NCI-H748 (cell line): ENCODE measurements around the gene RPS28.
"Not testable (repeated sequence)": the region's sequence is repeated elsewhere in the genome, so short reads cannot be mapped to it uniquely, and the experiment has no call there.

ENCODE experiments used
- DNase-seq: peaks from one replicate; lab custom pipeline; 2025; ENCODE audit not compliant: unreplicated experiment; lab: John Stamatoyannopoulos, UW

Gene RPS28

DNA sequence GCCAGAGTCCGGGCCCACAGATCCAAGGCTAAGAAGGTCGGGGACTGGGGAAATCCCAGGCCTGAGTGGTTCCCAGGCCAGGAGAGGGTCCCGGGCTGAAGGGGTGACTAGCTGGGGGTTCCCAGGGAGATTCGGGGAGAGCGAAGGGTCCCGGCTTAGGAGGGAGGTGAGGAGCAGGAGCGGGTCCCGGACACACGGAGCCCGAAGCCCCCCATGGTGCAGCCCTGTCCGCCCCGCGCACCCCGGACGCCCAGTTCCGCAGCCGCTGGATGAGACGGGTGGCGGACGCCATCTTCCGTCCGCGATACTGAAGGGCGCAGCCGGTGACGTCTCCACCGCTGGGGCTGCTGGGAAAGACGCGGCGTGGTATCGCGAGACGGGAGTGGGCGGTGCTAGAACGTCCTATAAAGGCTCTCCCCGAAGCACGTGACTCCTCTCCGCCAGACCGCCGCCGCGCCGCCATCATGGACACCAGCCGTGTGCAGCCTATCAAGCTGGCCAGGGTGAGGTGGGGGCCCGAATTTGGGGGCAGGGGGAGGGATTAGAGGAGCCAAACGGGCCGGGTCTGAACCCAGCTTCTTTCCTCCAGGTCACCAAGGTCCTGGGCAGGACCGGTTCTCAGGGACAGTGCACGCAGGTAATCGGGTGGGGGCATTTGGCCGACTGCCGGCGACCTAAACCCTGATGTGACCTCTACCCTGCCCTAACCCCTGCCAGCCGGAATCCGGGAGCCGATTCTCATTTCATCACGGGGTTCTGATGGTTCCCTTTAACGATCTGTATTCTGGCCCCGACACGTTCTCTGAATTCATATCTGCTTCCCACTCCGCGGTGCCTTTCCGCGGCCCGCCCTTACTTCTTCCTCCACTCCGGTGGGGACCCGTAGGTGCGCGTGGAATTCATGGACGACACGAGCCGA lies at the start of gene RPS28, which contains the start of gene NDUFA7:
Gene RPS28 (plus strand): TSS at position 430 of the 919 bp plus-strand sequence. CDS start 35 bp downstream, at position 465.
Gene NDUFA7 (minus strand): TSS at position 309 of the 919 bp plus-strand sequence. CDS start 17 bp downstream, at position 292.
- peak; percentile 89 for DNase-seq

DNA sequence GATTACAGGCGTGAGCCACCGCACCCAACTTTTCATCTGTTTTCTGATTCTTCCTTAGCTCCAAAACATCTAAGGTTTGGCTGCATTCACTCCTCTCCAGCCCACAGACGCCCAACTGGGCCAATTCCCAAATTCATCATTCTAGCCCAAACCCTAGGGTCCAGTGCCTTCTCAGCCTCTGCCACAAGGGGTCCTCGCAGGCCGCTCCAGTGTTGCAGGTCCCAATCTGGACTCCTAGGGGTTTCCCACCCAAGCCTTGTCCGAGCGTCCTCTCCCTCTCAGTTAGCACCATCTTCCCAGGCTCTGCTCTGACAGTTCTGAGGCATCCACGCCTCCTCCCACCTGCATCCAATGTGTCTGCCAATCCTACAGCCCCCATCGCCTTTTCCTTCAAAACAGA lies 44.8 kb upstream of the RPS28 start:
- DNase-seq = not testable (repeated sequence)

DNA sequence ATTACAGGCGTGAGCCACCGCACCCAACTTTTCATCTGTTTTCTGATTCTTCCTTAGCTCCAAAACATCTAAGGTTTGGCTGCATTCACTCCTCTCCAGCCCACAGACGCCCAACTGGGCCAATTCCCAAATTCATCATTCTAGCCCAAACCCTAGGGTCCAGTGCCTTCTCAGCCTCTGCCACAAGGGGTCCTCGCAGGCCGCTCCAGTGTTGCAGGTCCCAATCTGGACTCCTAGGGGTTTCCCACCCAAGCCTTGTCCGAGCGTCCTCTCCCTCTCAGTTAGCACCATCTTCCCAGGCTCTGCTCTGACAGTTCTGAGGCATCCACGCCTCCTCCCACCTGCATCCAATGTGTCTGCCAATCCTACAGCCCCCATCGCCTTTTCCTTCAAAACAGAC lies 30.0 kb upstream of the RPS28 start:
- not testable (repeated sequence) for DNase-seq

DNA sequence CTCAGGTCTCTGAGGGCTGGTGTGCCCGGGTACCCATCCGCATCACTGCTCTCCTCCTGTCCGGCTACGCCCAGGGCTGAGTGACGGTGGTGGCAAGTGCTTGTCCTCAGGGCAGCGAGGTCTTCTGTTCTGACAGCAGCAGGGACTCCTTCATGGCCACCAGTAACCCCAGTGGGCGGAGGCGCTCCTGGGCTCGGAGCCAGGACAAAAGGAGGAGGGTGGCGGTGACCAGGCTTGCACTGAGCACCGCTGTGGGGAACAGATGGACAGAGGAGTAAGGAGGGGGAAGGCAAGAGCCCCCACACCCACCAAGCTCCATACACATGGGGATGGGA lies 19.0 kb upstream of the RPS28 start:
- DNase-seq = no peak

DNA sequence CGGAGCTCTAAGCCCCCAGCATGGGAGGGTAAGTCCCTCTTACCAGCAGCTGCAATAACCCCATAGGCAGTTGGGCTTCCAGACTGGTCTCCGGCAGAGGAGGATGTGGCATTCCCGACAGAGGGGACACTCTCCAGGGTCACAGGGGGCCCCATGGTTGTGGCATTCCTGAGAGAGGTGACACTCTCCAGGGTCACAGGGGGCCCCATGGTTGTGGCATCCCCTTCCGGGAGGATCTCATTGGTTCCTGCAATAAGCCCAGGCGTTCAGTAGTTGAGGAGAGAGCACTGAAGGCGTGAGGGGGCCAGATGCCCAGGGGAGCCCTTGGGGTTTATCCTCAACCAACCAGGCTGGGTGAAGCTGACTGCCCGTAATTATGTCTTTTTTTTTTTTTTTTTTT lies 18.6 kb upstream of the RPS28 start:
- DNase-seq = no peak

DNA sequence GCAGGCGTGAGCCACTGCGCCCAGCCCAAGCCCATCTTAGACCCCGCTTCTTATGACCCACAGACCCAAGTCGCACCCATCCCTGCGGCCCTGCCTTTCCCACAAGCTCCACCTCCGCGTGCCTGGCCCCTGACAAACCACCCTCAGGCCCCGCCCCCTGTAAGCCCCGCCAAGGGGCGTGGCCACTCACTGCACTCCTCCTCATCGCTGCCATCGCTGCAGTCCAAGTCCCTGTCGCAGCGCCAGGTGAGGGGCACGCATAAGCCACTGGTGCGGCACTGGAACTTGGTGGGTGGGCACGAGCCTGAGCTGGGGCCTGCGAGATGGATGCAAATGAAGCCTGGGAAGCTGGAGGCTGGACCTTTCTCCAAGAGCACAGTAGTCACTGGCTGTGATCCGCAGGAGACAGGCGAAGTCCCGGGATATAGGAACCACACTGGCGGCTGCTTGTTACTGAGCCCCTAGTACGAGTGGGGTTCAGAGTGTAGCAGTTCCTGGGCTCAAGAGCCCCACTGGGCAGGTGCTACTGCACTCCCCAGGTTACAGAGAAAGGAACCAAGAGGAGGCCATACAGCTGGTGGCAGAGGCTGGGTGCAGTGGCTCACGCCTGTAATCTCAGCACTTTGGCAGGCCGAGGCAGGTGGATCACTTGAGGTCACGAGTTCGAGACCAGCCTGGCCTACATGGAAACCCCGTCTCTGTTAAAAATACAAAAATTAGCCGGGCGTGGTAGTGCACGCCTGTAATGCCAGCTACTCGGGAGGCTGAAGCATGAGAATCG lies 16.3 kb upstream of the RPS28 start:
- peak; percentile 5 for DNase-seq

DNA sequence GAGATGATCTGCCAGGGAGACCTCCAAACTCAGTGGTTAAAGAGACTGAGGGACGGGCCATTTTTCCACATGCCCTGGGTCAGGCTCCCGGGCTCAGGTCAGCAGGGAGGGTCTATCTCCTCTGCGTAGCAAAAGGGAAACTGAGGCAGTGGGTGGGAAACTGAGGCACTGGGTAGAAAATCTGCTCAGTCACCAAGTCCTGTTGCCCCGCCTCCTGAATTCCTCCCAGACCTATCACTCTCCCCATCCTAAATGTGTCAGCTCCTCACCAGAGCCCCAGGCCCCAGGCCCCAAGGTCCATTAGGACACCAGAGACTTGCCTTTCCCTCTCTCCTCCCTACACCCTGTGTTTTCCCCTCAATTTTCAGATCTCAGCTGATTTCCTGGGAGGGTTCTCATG lies 15.5 kb upstream of the RPS28 start:
- DNase-seq = no peak

DNA sequence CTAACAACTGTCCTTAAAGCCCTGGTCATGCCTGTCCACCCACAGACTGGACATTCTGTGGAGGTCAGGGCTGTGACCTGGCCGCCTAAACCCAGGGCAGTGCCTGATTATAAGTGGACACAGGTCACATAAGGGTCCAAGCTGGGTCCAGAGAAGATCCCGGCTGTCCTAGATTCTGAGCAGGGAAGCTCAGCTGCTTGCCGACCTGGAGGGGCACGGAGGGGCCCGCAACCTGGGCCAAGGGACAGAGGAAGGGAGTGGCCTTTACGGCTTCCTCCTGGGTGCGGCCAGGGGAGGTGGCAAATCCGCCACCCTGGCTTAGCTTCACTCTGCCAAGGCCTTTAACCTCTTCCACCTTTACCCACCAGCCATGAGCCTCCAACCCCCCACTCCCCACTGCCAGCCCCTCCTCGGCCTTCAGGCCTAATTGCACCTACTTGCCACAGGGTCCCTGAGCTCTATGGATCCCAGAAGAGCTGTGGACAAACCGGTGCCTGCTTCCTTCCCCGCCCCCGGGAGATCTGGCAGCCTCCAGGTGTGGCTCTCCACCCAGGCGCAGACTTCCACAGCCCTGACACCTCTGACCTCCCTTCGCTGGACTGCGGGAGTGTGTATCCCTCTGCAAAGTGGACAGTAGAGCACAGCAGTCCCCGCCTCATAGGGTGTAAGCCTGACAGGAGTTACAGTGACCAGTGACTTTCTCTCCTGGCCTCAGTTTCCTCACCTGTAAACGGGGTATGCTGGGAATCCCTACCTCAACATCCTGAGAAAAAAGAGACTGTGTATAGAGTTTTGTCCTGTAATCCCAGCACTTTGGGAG lies 14.9 kb upstream of the RPS28 start:
- no peak for DNase-seq

DNA sequence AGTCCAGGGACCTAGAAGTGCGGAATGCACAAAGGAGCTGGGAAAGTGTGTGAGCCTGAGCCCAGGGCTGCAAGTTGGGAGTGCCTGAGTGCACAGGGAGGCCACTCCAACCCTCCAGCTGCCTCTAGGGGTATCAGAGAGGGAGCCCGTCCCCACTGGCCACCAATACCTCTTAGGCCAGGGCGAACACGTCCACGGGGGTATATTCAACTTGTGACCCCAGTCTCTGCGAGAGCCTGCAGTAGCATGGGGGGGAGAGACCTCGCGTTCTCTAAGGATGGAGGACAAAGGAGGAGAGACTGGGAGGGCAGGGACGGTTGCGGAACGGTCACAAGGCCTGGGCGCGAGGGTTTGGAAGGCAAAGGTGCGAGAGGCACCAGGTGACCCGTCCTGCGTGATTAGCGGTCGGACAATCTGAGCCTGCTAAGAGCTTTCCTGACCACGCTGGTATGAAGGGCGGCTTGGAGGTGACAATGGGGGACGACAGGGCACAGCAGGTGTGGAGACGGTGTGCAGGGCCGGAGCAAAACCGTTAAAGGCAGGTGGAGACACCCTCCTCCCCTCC lies 13.8 kb upstream of the RPS28 start:
- peak; percentile 47 for DNase-seq

DNA sequence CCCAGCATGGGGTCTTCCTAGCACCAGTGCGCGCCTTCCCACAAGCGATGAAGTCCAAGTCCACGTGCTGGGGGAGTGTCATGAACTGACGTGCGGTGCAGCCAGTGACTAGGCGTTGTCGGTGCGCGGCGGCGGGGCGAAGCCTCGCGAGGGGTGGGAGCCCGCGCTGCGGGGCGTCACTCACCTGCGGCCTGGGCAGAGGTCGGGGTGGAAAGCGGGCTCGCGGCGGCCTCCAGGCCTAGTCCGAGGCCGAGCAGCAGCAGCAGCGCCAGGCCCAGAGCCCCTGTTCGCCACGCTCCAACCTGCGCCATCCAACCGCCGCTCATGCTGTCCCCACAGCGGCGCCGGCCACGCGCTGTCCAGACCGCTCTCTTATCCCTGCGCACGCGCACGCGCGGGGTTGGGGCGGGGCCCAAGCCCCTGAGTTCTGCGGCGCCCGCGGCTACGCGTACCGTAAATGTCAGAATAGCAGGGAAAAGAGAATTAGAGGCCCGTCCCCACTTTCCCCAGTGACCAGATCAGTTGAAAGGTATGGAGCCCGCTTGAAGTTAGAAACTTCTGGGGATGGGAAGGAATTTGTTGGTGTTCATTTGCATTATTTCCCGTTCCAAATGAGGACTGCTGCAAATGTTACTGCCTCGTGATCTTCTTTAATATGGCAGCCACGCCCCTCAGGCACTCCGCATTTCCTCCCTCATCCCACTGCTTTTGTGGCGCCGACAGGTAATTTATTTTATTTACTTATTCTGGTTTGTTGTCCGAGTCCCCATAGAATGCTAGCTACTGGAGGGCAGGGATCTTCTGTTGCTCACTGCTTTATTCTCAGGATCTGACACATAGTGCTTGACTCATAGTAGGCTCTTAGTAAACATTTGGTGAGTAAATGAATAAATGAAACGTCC lies 13.1 kb upstream of the RPS28 start, which contains the start of gene CD320:
Gene CD320 (minus strand): TSS at position 394 of the 902 bp plus-strand sequence. CDS start 68 bp downstream, at position 326.
- DNase-seq = peak; percentile 92

DNA sequence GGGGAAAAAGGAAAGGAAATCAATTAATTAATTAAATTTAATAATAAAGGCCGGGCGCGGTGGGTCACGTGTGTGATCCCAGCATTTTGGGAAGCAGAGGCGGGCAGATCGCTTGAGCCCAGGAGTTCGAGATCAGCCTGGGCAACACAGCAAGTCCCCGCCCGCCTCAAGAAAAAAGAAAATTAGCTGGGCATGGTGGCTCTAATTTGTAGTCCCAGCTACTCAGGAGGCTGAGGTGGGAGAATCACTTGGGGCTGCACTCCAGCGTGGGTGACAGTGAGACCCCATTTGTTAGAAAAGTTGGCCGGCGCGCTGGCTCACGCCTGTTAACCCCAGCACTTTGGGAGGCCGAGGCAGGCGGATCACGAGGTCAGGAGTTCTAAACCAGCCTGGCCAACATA lies 12.4 kb upstream of the RPS28 start:
- DNase-seq = no peak

DNA sequence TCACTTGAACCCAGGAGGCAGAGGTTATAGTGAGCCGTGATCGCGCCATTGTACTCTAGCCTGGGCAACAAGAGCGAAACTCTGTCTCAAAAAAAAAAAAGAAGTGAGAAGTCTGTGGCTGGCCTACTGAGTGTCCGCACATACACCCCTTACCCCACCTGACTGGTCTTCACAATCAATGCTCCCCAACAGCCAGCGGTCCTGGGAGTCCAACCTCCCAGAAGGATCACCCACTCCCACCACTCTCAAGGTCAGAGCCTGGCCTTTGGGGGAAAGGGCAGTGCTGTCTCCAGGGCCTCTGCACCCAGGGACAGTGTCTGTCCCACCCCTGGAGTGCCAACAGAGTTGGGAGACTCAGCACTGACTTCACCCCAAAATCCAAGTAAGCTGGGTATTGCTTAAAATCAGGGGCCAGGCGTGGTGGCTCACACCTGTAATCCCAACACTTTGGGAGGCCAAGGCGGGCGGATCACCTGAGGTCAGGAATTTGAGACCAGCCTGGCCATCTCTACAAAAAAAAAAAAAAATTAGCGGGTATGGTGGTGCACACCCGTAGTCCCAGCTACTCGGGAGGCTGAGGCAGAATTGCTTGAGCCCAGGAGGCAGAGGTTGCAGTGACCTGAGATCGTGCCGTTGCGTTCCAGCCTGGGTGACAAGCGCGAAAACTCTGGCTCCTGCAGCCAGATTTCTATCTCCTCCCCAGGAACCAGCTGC lies 10.8 kb upstream of the RPS28 start:
- no peak for DNase-seq

DNA sequence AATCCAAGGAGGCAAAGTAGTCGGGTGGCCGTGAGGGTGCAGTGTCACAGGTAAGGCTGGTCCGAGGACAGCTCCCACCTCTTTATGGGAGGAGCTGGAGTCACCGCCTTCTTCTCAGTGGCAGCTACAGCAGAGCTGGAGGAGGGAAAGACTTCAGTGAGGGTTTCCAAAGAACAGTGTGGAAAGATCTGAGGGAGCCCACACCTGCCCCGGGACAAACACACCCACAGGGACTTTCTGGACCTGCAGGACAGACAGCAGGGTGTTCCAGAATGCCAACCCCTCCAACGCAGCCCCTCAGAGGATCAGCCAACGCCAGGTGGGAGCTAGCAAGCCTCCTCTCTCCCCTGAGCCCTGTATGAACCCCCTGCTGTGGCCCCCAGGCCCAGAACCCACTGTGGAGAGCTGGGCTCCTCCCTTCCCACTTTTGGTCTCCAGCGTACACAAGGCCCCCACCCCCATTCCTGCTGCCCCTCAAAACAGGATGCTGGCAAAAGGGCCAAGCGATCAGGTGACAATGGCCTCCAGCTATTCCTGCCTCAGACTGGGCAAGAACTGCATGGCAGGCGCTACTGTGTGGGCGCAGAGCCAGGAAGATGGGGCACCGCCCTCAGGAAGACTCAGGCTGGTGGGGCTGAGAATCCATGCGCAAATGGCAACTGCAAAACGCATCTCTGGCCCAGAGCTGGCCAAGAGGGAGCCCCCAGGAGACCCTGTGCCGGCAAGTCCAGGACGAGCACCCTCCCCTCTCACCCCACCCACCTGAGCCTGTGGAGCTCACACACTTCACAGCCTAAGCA lies 9.6 kb upstream of the RPS28 start:
- DNase-seq = no peak

DNA sequence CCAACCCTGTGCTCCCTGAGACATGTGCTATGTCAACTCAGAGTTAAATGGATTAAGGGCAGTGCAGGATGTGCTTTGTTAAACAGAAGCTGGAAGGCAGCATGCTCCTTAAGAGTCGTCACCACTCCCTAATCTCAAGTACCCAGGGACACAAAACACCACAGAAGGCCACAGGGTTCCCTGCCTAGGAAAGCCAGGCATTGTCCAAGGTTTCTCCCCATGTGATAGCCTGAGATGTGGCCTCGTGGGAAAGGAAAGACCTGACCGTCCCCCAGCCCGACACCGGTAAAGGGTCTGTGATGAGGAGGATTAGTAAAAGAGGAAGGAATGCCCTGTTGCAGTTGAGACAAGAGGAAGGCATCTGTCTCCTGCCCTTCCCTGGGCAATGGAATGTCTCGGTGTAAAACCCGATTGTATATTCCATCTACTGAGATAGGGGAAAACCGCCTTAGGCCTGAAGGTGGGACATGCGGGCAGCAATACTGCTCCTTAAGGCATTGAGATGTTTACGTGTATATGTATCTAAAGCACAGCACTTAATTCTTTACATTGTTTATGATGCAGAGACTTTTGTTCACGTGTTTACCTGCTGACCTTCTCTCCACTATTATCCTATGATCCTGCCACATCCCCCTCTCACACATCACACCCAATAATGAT lies 6.2 kb upstream of the RPS28 start:
- not testable (repeated sequence) for DNase-seq

DNA sequence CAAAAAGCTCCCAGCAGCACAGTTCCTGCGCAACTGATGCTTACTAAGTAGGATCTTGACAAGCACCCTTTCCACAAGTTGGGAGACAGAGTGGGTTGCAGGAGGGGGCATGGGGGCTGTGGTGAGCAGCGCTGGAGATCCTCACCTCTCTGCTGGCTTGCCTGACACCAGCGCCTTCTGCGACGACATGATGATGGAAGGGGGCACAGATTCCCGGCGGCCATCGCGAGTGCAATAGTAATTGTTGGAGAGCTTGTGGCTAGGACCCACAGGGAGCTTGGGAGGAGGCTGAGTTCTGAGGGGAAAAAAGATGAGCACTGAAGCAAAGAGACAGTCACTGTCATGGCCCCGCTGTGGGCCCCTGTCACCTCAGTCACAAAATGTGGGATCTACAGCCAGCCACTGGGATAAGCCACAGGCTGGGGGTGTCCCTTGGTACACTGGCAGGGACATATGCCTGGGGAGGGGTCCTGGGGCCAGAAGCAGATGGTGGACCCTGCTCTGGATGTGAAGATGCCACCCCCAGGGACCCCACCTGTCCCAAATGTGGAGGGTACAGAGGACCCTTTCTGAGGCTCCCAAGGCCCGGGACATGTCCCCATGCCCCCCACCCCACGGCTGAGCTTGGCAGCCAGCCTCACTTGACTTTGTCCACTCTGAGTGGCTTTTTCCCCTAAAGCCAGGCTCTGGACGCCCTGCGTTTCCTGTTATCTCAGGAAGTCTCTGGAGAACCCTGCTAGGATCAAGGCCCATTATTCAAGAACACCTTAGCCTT lies 4.8 kb upstream of the RPS28 start:
- DNase-seq = no peak

DNA sequence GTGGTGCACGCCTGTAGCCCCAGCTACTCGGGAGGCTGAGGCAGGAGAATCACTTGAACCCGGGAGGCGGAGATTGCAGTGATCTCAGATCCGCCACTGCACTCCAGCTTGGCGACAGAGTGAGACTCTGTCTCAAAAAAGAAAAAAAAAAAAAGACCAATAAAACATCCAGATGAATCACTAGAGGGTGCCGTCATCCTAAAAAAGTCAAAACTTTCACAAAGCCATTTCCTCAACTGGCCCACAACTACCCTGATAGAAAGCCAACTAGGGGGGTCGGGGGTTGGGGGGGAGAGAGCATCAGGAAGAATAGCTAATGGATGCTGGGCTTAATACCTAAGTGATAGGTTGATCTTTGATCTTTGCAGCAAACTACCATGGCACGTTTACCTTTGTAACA lies 2.5 kb upstream of the RPS28 start:
- not testable (repeated sequence) for DNase-seq
